ENCODE data around the gene RPA4. TPM values are rescaled to one million over a fixed set of nuclear protein-coding genes. Genes with fewer than 3 reads are reported as not detected.

The RPA4 gene
- total and polyA plus RNA-seq, 3 donors from 2014 or later, result 1.6 to 10.6 (median 8.7) TPM

DNA sequence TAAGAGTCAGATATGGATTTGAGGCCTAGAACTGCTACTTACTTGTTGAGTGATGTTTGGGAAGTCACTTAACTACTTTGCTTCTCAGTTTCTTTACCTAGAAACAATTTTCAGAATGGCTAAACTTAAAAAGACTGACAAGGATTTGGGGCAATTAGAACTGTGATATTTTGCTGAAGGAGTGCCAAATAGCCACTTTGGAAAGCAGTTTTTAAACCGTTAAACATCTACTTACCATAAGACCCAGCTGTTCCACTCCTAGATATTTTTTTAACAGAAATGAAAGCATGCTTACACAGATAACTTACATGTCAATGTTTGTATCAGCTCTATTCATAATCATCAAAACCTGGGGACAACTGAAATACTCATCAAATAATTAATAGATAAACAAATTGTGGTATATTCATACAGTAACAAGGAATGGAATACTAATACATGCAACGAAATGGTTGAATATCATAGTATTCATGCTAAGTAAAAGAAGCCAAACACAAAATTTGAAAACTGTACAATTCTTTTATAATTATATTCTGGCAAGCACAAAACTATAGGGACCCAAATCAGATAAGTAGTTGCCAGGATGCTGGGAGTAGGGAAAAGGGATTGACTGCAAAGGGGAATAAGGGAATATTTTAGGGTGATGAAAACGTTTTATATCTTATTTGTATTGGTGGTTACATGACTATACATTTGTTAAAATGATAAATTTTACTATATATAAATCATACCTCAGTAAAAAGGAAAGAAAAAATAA lies 24.0 kb downstream of the RPA4 start:
- Histone ChIP-seq H3K36me3 (ENCODE audit: low read depth, missing control alignments) (no peaks in the 10 kb centered on the region), H3K27me3 (no peaks in the 10 kb centered on the region), H3K4me3 (no peak overlapping the region), H3K4me1 (no peaks in the 10 kb centered on the region), H3K9me3 (no peaks in the 10 kb centered on the region), H3K27ac (no peak overlapping the region)
- DNase-seq, result no peak
- TF ChIP-seq CTCF (IDR thresholded peaks at IDR 0.05), result no peak
- no peak for TF ChIP-seq POLR2A (IDR thresholded peaks at IDR 0.05)
- WGBS, 2 donors, result 40 to 59% methylated on average over 3 of the region's 3 CpGs
- intact Hi-C loops (cut with DNase I; ENCODE audit: low total_unique reads), result no loop called here

DNA sequence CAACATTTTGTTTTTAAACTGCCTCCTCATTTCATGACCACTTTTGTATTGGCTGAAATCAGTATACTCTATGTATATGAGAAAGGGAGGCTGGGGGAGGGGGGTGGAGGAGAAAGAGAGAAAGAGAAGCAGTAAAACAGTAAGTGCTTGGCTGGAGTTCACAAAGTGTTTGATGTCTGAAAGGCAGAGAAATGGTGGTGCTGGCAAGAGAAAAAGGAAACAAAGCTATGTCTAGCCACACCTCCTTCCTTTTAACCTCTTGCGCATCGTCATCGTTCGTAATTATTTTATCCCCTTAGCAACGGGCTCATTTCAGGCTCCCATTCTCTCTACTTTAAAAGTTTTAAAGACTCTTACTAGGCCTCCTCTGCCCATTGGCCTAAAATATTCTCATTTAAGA lies 25.6 kb downstream of the RPA4 start:
- WGBS, 2 donors, result 73 to 93% methylated on average over 5 of the region's 5 CpGs
- H3K4me3 ChIP-seq, result no peak overlapping the region
- H3K27ac ChIP-seq, result no peak overlapping the region
- intact Hi-C loops (cut with DNase I; ENCODE audit: low total_unique reads), result no loop called here
- no peaks in the 10 kb centered on the region for H3K9me3 ChIP-seq
- no peaks in the 10 kb centered on the region for H3K27me3 ChIP-seq
- TF ChIP-seq CTCF (IDR thresholded peaks at IDR 0.05) (no peak), POLR2A (IDR thresholded peaks at IDR 0.05) (no peak)
- H3K36me3 ChIP-seq (ENCODE audit: low read depth, missing control alignments), result no peaks in the 10 kb centered on the region
- H3K4me1 ChIP-seq, result no peaks in the 10 kb centered on the region
- no peak for DNase-seq

- no peaks in the 10 kb centered on the region for H3K4me1 ChIP-seq
- no peak for TF ChIP-seq POLR2A (IDR thresholded peaks at IDR 0.05)
- TF ChIP-seq CTCF (IDR thresholded peaks at IDR 0.05), result no peak
- H3K27me3 ChIP-seq, result no peaks in the 10 kb centered on the region
- no peaks in the 10 kb centered on the region for H3K36me3 ChIP-seq (ENCODE audit: low read depth, missing control alignments)
- H3K27ac ChIP-seq, result no peak overlapping the region
- no peak overlapping the region for H3K4me3 ChIP-seq
- DNase-seq, result no peak
- intact Hi-C loops (cut with DNase I; ENCODE audit: low total_unique reads), result no loop called here
- WGBS, 2 donors, result 88 to 92% methylated on average over 2 of the region's 2 CpGs
- H3K9me3 ChIP-seq, result no peaks in the 10 kb centered on the region
These were observed 35.2 kb downstream of the RPA4 start for GRCh38 chrX:96918864-96919263.

GRCh38 chrX:96919672-96920071 lies 36.0 kb downstream of the RPA4 start:
- H3K27ac ChIP-seq, result no peak overlapping the region
- DNase-seq, result no peak
- TF ChIP-seq CTCF (IDR thresholded peaks at IDR 0.05) (no peak), POLR2A (IDR thresholded peaks at IDR 0.05) (no peak)
- H3K4me1 ChIP-seq, result no peaks in the 10 kb centered on the region
- WGBS, 2 donors, result 93 to 94% methylated on average over 4 of the region's 4 CpGs
- H3K9me3 ChIP-seq, result no peaks in the 10 kb centered on the region
- H3K36me3 ChIP-seq (ENCODE audit: low read depth, missing control alignments), result no peaks in the 10 kb centered on the region
- no peaks in the 10 kb centered on the region for H3K27me3 ChIP-seq
- intact Hi-C loops (cut with DNase I; ENCODE audit: low total_unique reads), result no loop called here
- H3K4me3 ChIP-seq, result no peak overlapping the region

GRCh38 chrX:96924581-96924980 lies 40.9 kb downstream of the RPA4 start:
- no peaks in the 10 kb centered on the region for H3K36me3 ChIP-seq (ENCODE audit: low read depth, missing control alignments)
- TF ChIP-seq POLR2A (IDR thresholded peaks at IDR 0.05), result no peak
- TF ChIP-seq CTCF (IDR thresholded peaks at IDR 0.05), result no peak
- H3K27ac ChIP-seq, result no peak overlapping the region
- intact Hi-C loops (cut with DNase I; ENCODE audit: low total_unique reads), result no loop called here
- WGBS, 2 donors, result 75 to 83% methylated on average over 3 of the region's 3 CpGs
- no peaks in the 10 kb centered on the region for H3K27me3 ChIP-seq
- no peak for DNase-seq
- H3K4me1 ChIP-seq, result no peaks in the 10 kb centered on the region
- no peak overlapping the region for H3K4me3 ChIP-seq
- no peaks in the 10 kb centered on the region for H3K9me3 ChIP-seq

All from testis (tissue), 3 donors.